H1 (cell line): ENCODE data around the gene DGCR8. TPM values are rescaled to one million over a fixed set of nuclear protein-coding genes. Genes with fewer than 3 reads are reported as not detected.

Experiments
- CTCF ChIA-PET: fragments of 300-600 bp; sonication (Branson Sonifier 250); formaldehyde crosslinking; loops from one replicate; lab custom pipeline; 2021; ENCODE audit not compliant: partially characterized antibody; lab: Charles Lee
- POLR2A ChIA-PET: fragments of 300-600 bp; sonication (Branson Sonifier 250); formaldehyde crosslinking; loops from one replicate; lab custom pipeline; 2021; ENCODE audit warnings: inconsistent platforms; ENCODE audit not compliant: partially characterized antibody; lab: Charles Lee
- DNase-seq, 2 experiments: peaks; one replicate each; pipeline versions ENCODE4 v3.0.0 to v3.0.0-alpha.2; 2010 to 2022; ENCODE audit warnings: low spot score in 2 of 2, low read depth in 1 of 2, mixed read lengths in 1 of 2
- FAIRE-seq: peaks from 2 replicates; lab custom pipeline; 2011; peaks lifted over from hg19 to GRCh38; lab: Jason Lieb, UNC
- H2AFZ ChIP-seq: 2 replicates; pipeline ENCODE4 v1.8.1; 2012; ENCODE audit warnings: low read length, inconsistent platforms
- H2AK5ac ChIP-seq: 2 replicates; pipeline ENCODE4 v1.6.1; 2013; ENCODE audit warnings: low read depth, low read length
- H2BK120ac ChIP-seq: replicated peaks from 2 replicates; pipeline ENCODE3; 2013; ENCODE audit warnings: low read depth, low read length, inconsistent platforms
- H2BK12ac ChIP-seq: 2 replicates; pipeline ENCODE4 v1.6.1; 2013; ENCODE audit warnings: low read depth, low read length
- H2BK15ac ChIP-seq: 2 replicates; pipeline ENCODE4 v1.6.1; 2013; ENCODE audit warnings: low read length
- H2BK20ac ChIP-seq: 2 replicates; pipeline ENCODE4 v1.6.1; 2013; ENCODE audit warnings: low read length
- H2BK5ac ChIP-seq: 2 replicates; pipeline ENCODE4 v1.6.1; 2013; ENCODE audit warnings: low read depth, low read length
- H3K14ac ChIP-seq: 2 replicates; pipeline ENCODE4 v1.6.1; 2013; ENCODE audit warnings: inconsistent platforms; ENCODE audit not compliant: insufficient read length
- H3K18ac ChIP-seq: 2 replicates; pipeline ENCODE4 v1.6.1; 2013; ENCODE audit warnings: low read length; ENCODE audit errors: extremely low read depth
- H3K23ac ChIP-seq: 2 replicates; pipeline ENCODE4 v1.6.1; 2013; ENCODE audit warnings: inconsistent platforms; ENCODE audit not compliant: insufficient read length
- H3K23me2 ChIP-seq: 2 replicates; pipeline ENCODE4 v1.6.1; 2013; ENCODE audit warnings: low read depth, low read length
- H3K27ac ChIP-seq: 2 replicates; pipeline ENCODE4 v1.6.1; 2011; ENCODE audit warnings: low read depth, low read length, inconsistent platforms
- H3K27me3 ChIP-seq, 4 experiments: replicated peaks in 1 of 4; 1 replicate in 1 of 4; 2 replicates in 3 of 4; pipeline versions ENCODE4 v1.6.1 to v1.8.1; 2011 to 2013; ENCODE audit warnings: low read length in 3 of 4, mild to moderate bottlenecking in 3 of 4, inconsistent platforms in 2 of 4, mixed read lengths in 2 of 4, moderate library complexity in 1 of 4; ENCODE audit not compliant: control insufficient read depth in 3 of 4, insufficient read depth in 3 of 4; ENCODE audit errors: extremely low read depth in 1 of 4
- H3K36me3 ChIP-seq, 4 experiments: 2 replicates each; pipeline versions ENCODE4 v1.6.1 to v1.8.1; 2011 to 2013; ENCODE audit warnings: mild to moderate bottlenecking in 4 of 4, low read length in 3 of 4, moderate library complexity in 2 of 4, control low read depth in 1 of 4, inconsistent platforms in 1 of 4; ENCODE audit not compliant: insufficient read depth in 4 of 4, control insufficient read depth in 2 of 4
- H3K4ac ChIP-seq: replicated peaks from 2 replicates; pipeline ENCODE3; 2013; ENCODE audit warnings: low read length, low read depth, mixed read lengths, inconsistent platforms; ENCODE audit not compliant: insufficient read length
- H3K4me1 ChIP-seq, 4 experiments: replicated peaks in 1 of 4; 1 replicate in 1 of 4; 2 replicates in 3 of 4; pipeline versions ENCODE4 v1.6.1 to v1.8.1; 2011 to 2013; ENCODE audit warnings: low read length in 3 of 4, inconsistent platforms in 2 of 4, mixed read lengths in 1 of 4; ENCODE audit not compliant: insufficient read depth in 4 of 4, control insufficient read depth in 3 of 4
- H3K4me2 ChIP-seq, 2 experiments: 2 replicates each; pipeline versions ENCODE4 v1.6.1 to v1.8.1; 2011 to 2013; ENCODE audit warnings: low read depth in 2 of 2, low read length in 2 of 2, control low read depth in 1 of 2, inconsistent platforms in 1 of 2, mild to moderate bottlenecking in 1 of 2; ENCODE audit not compliant: insufficient read depth in 1 of 2
- H3K4me3 ChIP-seq, 4 experiments: fragments of 200-600, 300-600 bp in 1 of 4; sonication (generic), shearing (Covaris generic), sonication (Bioruptor Twin) in 1 of 4; 2 replicates each; pipeline versions ENCODE4 v1.5.1 to v1.8.1; 2011 to 2016; ENCODE audit warnings: low read length in 4 of 4, low read depth in 3 of 4, control low read depth in 2 of 4, inconsistent platforms in 2 of 4, mild to moderate bottlenecking in 2 of 4, mixed read lengths in 1 of 4, moderate library complexity in 1 of 4; ENCODE audit not compliant: insufficient read depth in 2 of 4; ENCODE audit errors: extremely low read depth in 1 of 4
- H3K56ac ChIP-seq: replicated peaks from 2 replicates; pipeline ENCODE3; 2013; ENCODE audit warnings: low read depth, mild to moderate bottlenecking, mixed read lengths, low read length, inconsistent platforms; ENCODE audit not compliant: insufficient read length
- H3K79me1 ChIP-seq: 2 replicates; pipeline ENCODE4 v1.6.1; 2013; ENCODE audit warnings: low read depth, low read length, control low read depth
- H3K79me2 ChIP-seq, 2 experiments: 2 replicates each; pipeline versions ENCODE4 v1.6.1 to v1.8.1; 2012 to 2013; ENCODE audit warnings: low read length in 2 of 2, mild to moderate bottlenecking in 2 of 2, inconsistent platforms in 1 of 2; ENCODE audit not compliant: insufficient read depth in 2 of 2, control insufficient read depth in 1 of 2
- H3K9ac ChIP-seq, 4 experiments: replicated peaks in 1 of 4; 1 replicate in 1 of 4; 2 replicates in 3 of 4; pipeline versions ENCODE4 v1.6.1 to v1.8.1; 2011 to 2013; ENCODE audit warnings: low read depth in 3 of 4, low read length in 3 of 4, control low read depth in 2 of 4, mild to moderate bottlenecking in 2 of 4, moderate library complexity in 2 of 4, inconsistent platforms in 1 of 4; ENCODE audit errors: extremely low read depth in 1 of 4
- H3K9me3 ChIP-seq, 2 experiments: 2 replicates each; pipeline versions ENCODE4 v1.6.1 to v1.8.1; 2012 to 2013; ENCODE audit warnings: mild to moderate bottlenecking in 2 of 2, moderate library complexity in 2 of 2, control low read depth in 1 of 2, inconsistent platforms in 1 of 2, low read depth in 1 of 2, low read length in 1 of 2, mixed read lengths in 1 of 2; ENCODE audit not compliant: insufficient read depth in 2 of 2
- H4K20me1 ChIP-seq, 2 experiments: replicated peaks in 1 of 2; 2 replicates each; pipeline versions ENCODE3 to v1.8.1; 2011 to 2013; ENCODE audit warnings: inconsistent platforms in 2 of 2, low read length in 2 of 2, mild to moderate bottlenecking in 1 of 2; ENCODE audit not compliant: insufficient read depth in 2 of 2, control insufficient read depth in 1 of 2
- H4K5ac ChIP-seq: 2 replicates; pipeline ENCODE4 v1.6.1; 2013; ENCODE audit warnings: low read length, low read depth, mixed read lengths, inconsistent platforms; ENCODE audit not compliant: insufficient read length
- H4K8ac ChIP-seq: 2 replicates; pipeline ENCODE4 v1.8.0; 2013; ENCODE audit warnings: mild to moderate bottlenecking, moderate library complexity, low read length, inconsistent platforms; ENCODE audit not compliant: insufficient read depth; ENCODE audit errors: extremely low read depth
- H4K91ac ChIP-seq: replicated peaks from 2 replicates; pipeline ENCODE3; 2013; ENCODE audit warnings: low read length, mixed read lengths, inconsistent platforms; ENCODE audit not compliant: insufficient read length
- JUN ChIP-seq: IDR thresholded peaks from 2 replicates; pipeline ENCODE4 v1.6.1; 2011; ENCODE audit warnings: low read depth, mild to moderate bottlenecking, improper control_type of control experiment, low read length
- MAFK ChIP-seq: IDR thresholded peaks from 2 replicates; pipeline ENCODE4 v1.6.1; 2012; ENCODE audit warnings: low read depth, mild to moderate bottlenecking, improper control_type of control experiment, low read length
- POLR2A ChIP-seq, 2 experiments: IDR thresholded peaks; 1 replicate in 1 of 2; 2 replicates in 1 of 2; pipeline ENCODE4 v1.6.1; 2011; ENCODE audit warnings: low read depth in 2 of 2, low read length in 2 of 2, mild to moderate bottlenecking in 2 of 2; ENCODE audit errors: control extremely low read depth in 1 of 2
- WGBS, 2 experiments: shearing (Covaris generic) in 1 of 2; methylation state at CpG; one replicate each; pipeline versions ENCODE4 v1.1.6 to v1.1.7; 2013 to 2015; ENCODE audit warnings: low lambda C conversion rate in 2 of 2, mixed read lengths in 2 of 2, inconsistent platforms in 1 of 2, low coverage in 1 of 2, missing lambda C conversion rate in 1 of 2; ENCODE audit not compliant: insufficient replicate concordance in 2 of 2, insufficient coverage in 1 of 2, insufficient read length in 1 of 2; ENCODE audit errors: extremely low coverage in 1 of 2, missing lambda C conversion rate in 1 of 2; 5-methylcytosine and 5-hydroxymethylcytosine counted together
- polyA plus RNA-seq, 7 experiments: library from polyadenylated mRNA; depleted of rRNA in 3 of 7; stranded (reverse) in 5 of 7; unstranded in 2 of 7; fragments of >200 nt in 5 of 7; fragments of 200-250 nt in 2 of 7; gene quantifications; 1 replicate in 5 of 7; 2 replicates in 1 of 7; 4 replicates in 1 of 7; pipeline versions ENCODE4 v1.2.1 to v1.2.3, GENCODE V29; 2011 to 2013; ENCODE audit warnings: missing spikeins in 2 of 7, mixed read lengths in 2 of 7
- total RNA-seq: library from RNA; stranded (reverse); fragmentation: NEBNext Ultra II Directional; extraction: Animal tissue kit (Norgen Biotek cat#: 25700); gene quantifications from 2 replicates; pipeline ENCODE4 v1.2.1, GENCODE V29; 2021

The DGCR8 gene
- total and polyA plus RNA-seq, 2 of the 8 experiments (the other 6 are each of a cell fraction or from before 2014, with no cell fraction given), result 23.7 to 43.7 TPM

DNA sequence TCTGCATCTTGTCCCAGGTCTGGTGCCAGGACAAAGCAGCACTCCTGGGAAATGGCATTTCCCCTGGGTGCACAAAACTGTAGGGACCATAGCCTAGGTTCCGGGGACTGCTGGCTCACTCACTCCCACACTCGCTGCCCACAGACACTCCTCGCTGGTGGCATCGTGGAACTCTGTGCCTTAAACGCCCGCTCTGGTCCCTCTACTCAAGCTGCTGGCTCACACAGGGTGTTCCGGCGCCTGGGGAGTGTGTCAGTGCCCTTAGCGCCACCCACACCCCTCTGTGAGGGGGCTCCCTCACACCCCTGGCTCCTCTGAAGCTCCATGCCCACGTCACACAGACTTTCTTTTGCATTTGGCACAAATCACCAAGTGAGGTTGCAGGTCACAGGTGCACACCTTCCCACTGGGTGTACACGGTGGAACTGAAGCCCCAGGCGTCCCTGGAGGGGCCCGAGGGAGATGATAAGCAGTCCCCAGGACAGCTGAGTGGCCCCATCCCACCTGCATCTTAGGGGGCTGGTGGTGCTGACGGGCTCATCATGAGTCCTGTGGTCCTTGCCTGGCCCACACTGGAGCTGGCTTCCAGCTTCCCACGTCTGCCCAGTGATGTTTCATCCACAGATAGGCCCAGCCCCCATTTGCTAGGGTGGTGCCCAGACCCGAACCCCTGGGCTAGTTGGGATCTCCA is 23.2 kb upstream of the DGCR8 start:
- Histone ChIP-seq H3K9me3 (no peaks in the 10 kb centered on the region), H3K9ac (no peak overlapping the region), H2BK12ac (no peak overlapping the region), H2BK120ac (no peak overlapping the region), H3K79me1 (no peaks in the 10 kb centered on the region), H3K79me2 (no peaks in the 10 kb centered on the region), H4K91ac (no peak overlapping the region), H3K4me1 (no peaks in the 10 kb centered on the region), H4K5ac (no peak overlapping the region), H2BK20ac (no peak overlapping the region), H3K23me2 (0 out of 2 replicates have a peak, but pooled peaks cover 2% of the 10 kb centered on the region), H3K27ac (no peak overlapping the region), H2AK5ac (no peak overlapping the region), H3K4me2 (no peak overlapping the region), H3K36me3 (no peaks in the 10 kb centered on the region), H4K8ac (no peak overlapping the region), H2AFZ (no peak overlapping the region), H3K18ac (no peak overlapping the region), H3K4me3 (no peak overlapping the region), H3K4ac (no peak overlapping the region), H3K14ac (no peak overlapping the region), H2BK5ac (no peak overlapping the region), H3K27me3 (no peaks in the 10 kb centered on the region; a peak in 1 of 7 replicates), H2BK15ac (no peak overlapping the region), H4K20me1 (peaks cover 0 to 5% of the 10 kb centered on the region in 2 experiments), H3K56ac (no peak overlapping the region), H3K23ac (no peak overlapping the region)
- TF ChIP-seq MAFK (no peak), JUN (no peak), POLR2A (IDR thresholded peaks at IDR 0.05; ENCODE audit: control extremely low read depth in 1 of 2, low read depth in 2 of 2, low read length in 2 of 2) (no peak)
- ChIA-PET CTCF (interaction anchor here (0.6 to 1.3 kb wide), 4 partner anchors 11 to 592 kb away, joined by 3 to 4 read pairs (median 4); no protein-coding TSS in a partner anchor), POLR2A (interaction anchor here (1.7 kb wide), 1 partner anchor 37 kb away, joined by 4 read pairs; no protein-coding TSS in a partner anchor)
- FAIRE-seq (no peak), DNase-seq (no peak)
- WGBS, 2 experiments, result 87% methylated on average over 16 of the region's 16 CpGs; no CpG with 5 or more reads in 1 of the 2 experiments
